GM12864 (cell line): ENCODE results near the gene C11orf58.

Experiments used
- DNase-seq: peaks from one replicate; pipeline ENCODE4 v3.0.0-alpha.2; 2011; ENCODE audit warnings: low read depth
- H3K4me3 ChIP-seq: 2 replicates; pipeline ENCODE4 v1.5.1; 2011; ENCODE audit warnings: mild to moderate bottlenecking, low read depth, low read length, control low read depth
- CTCF ChIP-seq: IDR thresholded peaks from 2 replicates; pipeline ENCODE4 v1.5.1; 2011; ENCODE audit warnings: low read depth, mild to moderate bottlenecking, moderate library complexity, low read length, control low read depth, inconsistent platforms; ENCODE audit errors: missing control alignments

The C11orf58 gene

GRCh38 chr11:16800382-16800781 is 61.9 kb downstream of the C11orf58 start:
- DNase-seq = no peak
- no peak for TF ChIP-seq CTCF
- H3K4me3 ChIP-seq = no peak overlapping the region

DNA sequence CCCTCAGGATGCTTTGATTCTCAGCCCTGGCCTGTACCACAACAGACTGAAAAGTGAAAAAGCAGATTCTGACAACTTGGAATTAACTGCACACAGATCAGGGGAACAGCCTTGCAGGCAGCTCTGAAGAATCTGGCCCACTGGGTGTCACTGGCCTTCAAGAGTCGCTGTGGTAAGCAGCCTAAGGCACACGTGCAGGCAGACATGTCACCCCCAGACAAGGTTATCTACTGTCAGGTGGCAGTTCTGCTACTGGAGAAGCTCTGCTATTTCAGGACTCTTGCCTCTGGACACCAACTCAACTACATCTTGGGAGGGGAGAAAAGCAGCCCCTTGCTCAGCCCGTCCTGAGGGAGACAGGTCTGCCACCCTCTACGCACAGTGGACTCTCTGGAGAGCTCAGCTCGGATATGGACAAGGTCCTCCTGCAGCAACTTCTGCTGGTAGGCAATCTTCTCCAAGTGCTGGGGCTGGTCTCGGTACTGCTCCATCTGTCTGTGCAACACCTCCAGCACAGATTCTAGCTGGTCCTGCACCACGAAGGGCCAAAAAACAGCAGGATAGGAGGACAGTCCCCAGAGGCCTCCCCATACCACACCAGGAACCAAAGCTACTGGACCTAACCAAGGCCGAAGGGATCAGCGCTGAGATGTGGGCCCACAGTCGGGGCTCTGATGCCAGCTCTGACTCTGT is 63.0 kb downstream of the C11orf58 start:
- DNase-seq = no peak
- H3K4me3 ChIP-seq = no peak overlapping the region
- no peak for TF ChIP-seq CTCF

DNA sequence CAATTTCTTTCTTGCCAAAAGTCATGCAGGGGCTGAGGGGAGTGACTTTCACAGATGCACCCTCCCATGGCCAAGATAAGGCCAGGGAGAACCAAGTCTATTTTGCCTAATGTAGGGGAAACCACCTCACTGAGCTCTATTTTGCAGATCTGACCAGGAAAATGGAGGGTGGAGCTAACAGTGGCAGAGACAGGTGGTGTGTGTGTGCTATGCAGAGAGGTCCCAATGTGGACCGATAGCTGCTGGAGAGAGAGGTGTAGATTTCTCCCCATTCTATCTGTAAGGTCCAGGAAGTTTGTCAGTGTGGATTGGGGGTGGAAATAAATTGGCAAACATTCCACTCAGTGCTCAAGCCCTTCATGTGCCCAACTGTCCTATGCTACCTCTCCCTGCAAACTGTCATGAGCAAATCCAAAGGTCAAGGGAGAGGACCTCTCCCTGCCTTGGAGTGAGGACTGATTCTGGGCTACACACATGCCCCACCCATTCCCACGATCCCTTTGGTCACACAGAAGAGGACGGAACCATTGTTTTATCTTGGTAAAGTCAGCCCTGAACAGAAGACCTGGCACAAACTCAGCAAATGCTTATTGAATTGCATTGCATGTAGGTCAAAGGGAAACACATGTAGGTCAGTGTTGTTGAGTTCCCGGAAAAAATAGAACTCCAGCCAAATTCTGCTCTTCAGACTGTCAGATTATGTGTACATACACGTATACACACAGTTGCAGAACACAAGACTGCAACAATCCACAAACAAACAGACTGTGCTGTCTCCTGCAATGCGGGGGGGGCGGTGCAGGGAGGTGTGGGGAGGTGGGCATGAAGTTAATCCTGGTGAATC is 65.9 kb downstream of the C11orf58 start:
- H3K4me3 ChIP-seq = no peak overlapping the region
- TF ChIP-seq CTCF = no peak
- no peak for DNase-seq

- no peak for DNase-seq
- no peak for TF ChIP-seq CTCF
- H3K4me3 ChIP-seq = no peak overlapping the region
These were observed 67.5 kb downstream of the C11orf58 start for GRCh38 chr11:16805938-16806337.

DNA sequence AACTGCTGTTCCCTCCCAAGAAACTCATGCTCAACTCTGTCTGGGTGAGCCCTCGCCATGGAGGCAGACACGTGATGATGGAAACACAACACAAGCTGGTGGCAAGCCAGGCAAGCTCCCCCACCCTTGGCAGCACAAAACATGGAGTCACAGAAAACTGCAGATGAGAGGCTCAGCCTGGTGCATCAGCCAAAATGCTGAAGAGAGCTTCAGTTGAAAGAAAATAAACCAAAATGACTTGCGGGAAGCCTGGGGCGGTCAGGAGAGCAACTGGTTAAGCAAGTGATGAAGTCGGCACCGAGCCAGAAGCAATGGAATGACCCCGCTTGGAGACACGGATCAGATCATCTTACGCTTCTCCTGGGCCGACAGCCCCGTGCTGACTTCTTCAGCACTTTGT is 68.3 kb downstream of the C11orf58 start:
- no peak for DNase-seq
- no peak for TF ChIP-seq CTCF
- H3K4me3 ChIP-seq = no peak overlapping the region

GRCh38 chr11:16807306-16807705 is 68.9 kb downstream of the C11orf58 start:
- TF ChIP-seq CTCF = no peak
- H3K4me3 ChIP-seq = no peak overlapping the region
- no peak for DNase-seq
